HCT116 (cell line): ENCODE results near the gene ARHGAP36. TPM values are rescaled to one million over a fixed set of nuclear protein-coding genes. Genes with fewer than 3 reads are reported as not detected.

ENCODE experiments used
- ATAC-seq: fragments of 200-7000 bp; cut with Tn5 transposase; 2 replicates; pipeline ENCODE4 v1.9.1; 2020; ENCODE audit warnings: mild to moderate bottlenecking, moderate library complexity
- BruUV-seq: library from RNA; stranded (reverse); fragments of 400-500 nt; replicated peaks from 2 replicates; lab custom pipeline; 2021; lab: Mats Ljungman, UMichigan
- CTCF ChIA-PET: fragments of 300-600 bp; sonication (Branson Sonifier 250); formaldehyde crosslinking; loops from one replicate; lab custom pipeline; 2021; ENCODE audit warnings: antibody characterized with exemption; lab: Charles Lee
- POLR2A ChIA-PET: fragments of 300-600, 350-600 bp; sonication (Branson Sonifier 250); formaldehyde crosslinking; loops from one replicate; lab custom pipeline; 2021; ENCODE audit warnings: antibody characterized with exemption; lab: Charles Lee
- RAD21 ChIA-PET, 2 experiments: fragments of 300-600 bp; sonication (Branson Sonifier 250); formaldehyde crosslinking; loops; one replicate each; lab custom pipeline; 2023; ENCODE audit warnings: low total read pairs in 2 of 2; ENCODE audit not compliant: uncharacterized antibody in 2 of 2, unreplicated experiment in 2 of 2, low non-redundant PET in 1 of 2; lab: Charles Lee
- DNase-seq: peaks from one replicate; pipeline ENCODE4 v3.0.0-alpha.2; 2010; ENCODE audit warnings: low read depth, low spot score
- H2AFZ ChIP-seq: fragments of 200-600 bp; shearing (Covaris generic), sonication (generic); 2 replicates; pipeline ENCODE4 v1.6.1; 2017; ENCODE audit warnings: low read depth, mixed run types, mixed read lengths, antibody characterized with exemption, low read length; ENCODE audit not compliant: poor library complexity, severe bottlenecking
- H3K27ac ChIP-seq: 2 replicates; pipeline ENCODE4 v1.5.1; 2012; ENCODE audit warnings: low read depth, low read length
- H3K27me3 ChIP-seq: fragments of 200-600 bp; sonication (generic); 2 replicates; pipeline ENCODE4 v1.6.1; 2016; ENCODE audit warnings: mixed run types, low read length, mixed read lengths; ENCODE audit not compliant: insufficient read depth
- H3K36me3 ChIP-seq, 2 experiments: fragments of 200-500 bp in 1 of 2; fragments of 200-600 bp in 1 of 2; sonication (Bioruptor generic) in 1 of 2; sonication (generic) in 1 of 2; 2 replicates each; pipeline versions ENCODE4 v1.5.1 to v1.6.1; 2014 to 2016; ENCODE audit warnings: low read length in 2 of 2, inconsistent platforms in 1 of 2, mixed read lengths in 1 of 2, mixed run types in 1 of 2; ENCODE audit not compliant: insufficient read depth in 2 of 2, control insufficient read depth in 1 of 2
- H3K4me1 ChIP-seq, 2 experiments: fragments of 200-600 bp in 1 of 2; sonication (generic) in 1 of 2; 2 replicates each; pipeline versions ENCODE4 v1.5.1 to v1.6.1; 2012 to 2017; ENCODE audit warnings: low read length in 2 of 2, inconsistent platforms in 1 of 2, mild to moderate bottlenecking in 1 of 2, mixed read lengths in 1 of 2, mixed run types in 1 of 2, moderate library complexity in 1 of 2; ENCODE audit not compliant: insufficient read depth in 2 of 2, control insufficient read depth in 1 of 2
- H3K4me2 ChIP-seq: fragments of 200-600 bp; sonication (generic); 2 replicates; pipeline ENCODE4 v1.6.1; 2017; ENCODE audit warnings: mixed run types, low read length, mixed read lengths
- H3K4me3 ChIP-seq, 2 experiments: fragments of 200-600 bp in 1 of 2; sonication (generic) in 1 of 2; replicated peaks in 1 of 2; 2 replicates each; pipeline ENCODE4 v1.5.1; 2011 to 2016; ENCODE audit warnings: low read length in 2 of 2, control low read depth in 1 of 2, low read depth in 1 of 2, mild to moderate bottlenecking in 1 of 2, mixed read lengths in 1 of 2, mixed run types in 1 of 2
- H3K79me2 ChIP-seq: fragments of 200-600 bp; sonication (generic); 2 replicates; pipeline ENCODE4 v1.6.1; 2017; ENCODE audit warnings: mild to moderate bottlenecking, mixed run types, low read length, moderate library complexity, mixed read lengths; ENCODE audit not compliant: insufficient read depth
- H3K9ac ChIP-seq: fragments of 200-600 bp; sonication (generic); 2 replicates; pipeline ENCODE4 v1.6.1; 2016; ENCODE audit warnings: low read length, mixed read lengths
- H3K9me2 ChIP-seq: fragments of 200-600 bp; sonication (generic), shearing (Covaris generic); 2 replicates; pipeline ENCODE4 v1.6.1; 2017; ENCODE audit warnings: mixed run types, mild to moderate bottlenecking, moderate library complexity; ENCODE audit not compliant: insufficient read depth
- H3K9me3 ChIP-seq, 2 experiments: fragments of 200-500 bp in 1 of 2; fragments of 200-600 bp in 1 of 2; sonication (Bioruptor generic) in 1 of 2; sonication (generic) in 1 of 2; 2 replicates each; pipeline ENCODE4 v1.6.1; 2014 to 2017; ENCODE audit warnings: low read length in 2 of 2, mixed read lengths in 2 of 2, inconsistent platforms in 1 of 2, low read depth in 1 of 2, mild to moderate bottlenecking in 1 of 2, mixed run types in 1 of 2, moderate library complexity in 1 of 2; ENCODE audit not compliant: control insufficient read depth in 1 of 2, insufficient read depth in 1 of 2
- H4K20me1 ChIP-seq: fragments of 200-600 bp; sonication (generic), shearing (Covaris generic); 2 replicates; pipeline ENCODE4 v1.6.1; 2017; ENCODE audit warnings: mixed run types, mild to moderate bottlenecking, moderate library complexity; ENCODE audit not compliant: insufficient read depth
- CBX3 ChIP-seq: IDR thresholded peaks from 2 replicates; pipeline ENCODE4 v1.6.1; 2012; ENCODE audit warnings: low read depth
- EGR1 ChIP-seq: IDR thresholded peaks from 2 replicates; pipeline ENCODE4 v1.6.1; 2012; ENCODE audit warnings: low read depth
- EZH2 ChIP-seq: fragments of 200-600 bp; sonication (generic); IDR thresholded peaks from 2 replicates; pipeline ENCODE4 v1.6.1; 2017; ENCODE audit warnings: antibody characterized with exemption, mixed run types
- EZH2phosphoT487 ChIP-seq: fragments of 200-600 bp; IDR thresholded peaks from 2 replicates; pipeline ENCODE4 v1.6.1; 2018; ENCODE audit warnings: antibody characterized with exemption, borderline replicate concordance
- FOSL1 ChIP-seq: IDR thresholded peaks from 2 replicates; pipeline ENCODE4 v1.6.1; 2012; ENCODE audit warnings: low read depth
- POLR2AphosphoS5 ChIP-seq: IDR thresholded peaks from 2 replicates; pipeline ENCODE4 v1.6.1; 2011; ENCODE audit warnings: mild to moderate bottlenecking, low read depth, low read length, moderate library complexity
- SIN3A ChIP-seq: IDR thresholded peaks from 2 replicates; pipeline ENCODE4 v1.6.1; 2012; ENCODE audit warnings: low read depth
- SP1 ChIP-seq: IDR thresholded peaks from 2 replicates; pipeline ENCODE4 v1.6.1; 2012; ENCODE audit warnings: low read depth
- SRF ChIP-seq: IDR thresholded peaks from 2 replicates; pipeline ENCODE4 v1.6.1; 2012; ENCODE audit warnings: low read depth
- ZNF274 ChIP-seq: fragments of 200-500 bp; sonication (Bioruptor generic); IDR thresholded peaks from 2 replicates; pipeline ENCODE4 v1.6.1; 2014; ENCODE audit warnings: mild to moderate bottlenecking, low read depth, low read length, inconsistent platforms
- intact Hi-C: fragments of 100-400 bp; cut with micrococcal nuclease; formaldehyde crosslinking; loops from 2 replicates; pipeline ENCODE4 v1.10.0; 2022
- total RNA-seq: library from RNA; stranded (reverse); gene quantifications from one replicate; pipeline ENCODE4 v1.2.1, GENCODE V29; 2021; ENCODE audit not compliant: unreplicated experiment
- TF ChIP-seq, protein P1 (sequence below), 3 experiments: fragments of 200-600 bp in 1 of 3; sonication (generic) in 1 of 3; IDR thresholded peaks in 2 of 3; conservative IDR thresholded peaks in 1 of 3; 2 replicates each; pipeline ENCODE4 v1.5.1; 2012 to 2017; ENCODE audit warnings: low read depth in 2 of 3, low read length in 2 of 3, antibody characterized with exemption in 1 of 3, borderline replicate concordance in 1 of 3, control low read depth in 1 of 3, mild to moderate bottlenecking in 1 of 3, mixed read lengths in 1 of 3, mixed run types in 1 of 3, moderate library complexity in 1 of 3; ENCODE audit not compliant: insufficient read depth in 1 of 3
- TF ChIP-seq, protein P2 (sequence below): IDR thresholded peaks from 2 replicates; pipeline ENCODE4 v1.6.1; 2012; ENCODE audit warnings: low read depth
- TF ChIP-seq, protein P3 (sequence below): IDR thresholded peaks from 2 replicates; pipeline ENCODE4 v1.6.1; 2011; ENCODE audit warnings: mild to moderate bottlenecking, low read length, moderate library complexity; ENCODE audit not compliant: insufficient replicate concordance; ENCODE audit errors: extremely low read depth

Gene ARHGAP36
- total RNA-seq, 1 experiment from 2014 or later, result not detected

DNA sequence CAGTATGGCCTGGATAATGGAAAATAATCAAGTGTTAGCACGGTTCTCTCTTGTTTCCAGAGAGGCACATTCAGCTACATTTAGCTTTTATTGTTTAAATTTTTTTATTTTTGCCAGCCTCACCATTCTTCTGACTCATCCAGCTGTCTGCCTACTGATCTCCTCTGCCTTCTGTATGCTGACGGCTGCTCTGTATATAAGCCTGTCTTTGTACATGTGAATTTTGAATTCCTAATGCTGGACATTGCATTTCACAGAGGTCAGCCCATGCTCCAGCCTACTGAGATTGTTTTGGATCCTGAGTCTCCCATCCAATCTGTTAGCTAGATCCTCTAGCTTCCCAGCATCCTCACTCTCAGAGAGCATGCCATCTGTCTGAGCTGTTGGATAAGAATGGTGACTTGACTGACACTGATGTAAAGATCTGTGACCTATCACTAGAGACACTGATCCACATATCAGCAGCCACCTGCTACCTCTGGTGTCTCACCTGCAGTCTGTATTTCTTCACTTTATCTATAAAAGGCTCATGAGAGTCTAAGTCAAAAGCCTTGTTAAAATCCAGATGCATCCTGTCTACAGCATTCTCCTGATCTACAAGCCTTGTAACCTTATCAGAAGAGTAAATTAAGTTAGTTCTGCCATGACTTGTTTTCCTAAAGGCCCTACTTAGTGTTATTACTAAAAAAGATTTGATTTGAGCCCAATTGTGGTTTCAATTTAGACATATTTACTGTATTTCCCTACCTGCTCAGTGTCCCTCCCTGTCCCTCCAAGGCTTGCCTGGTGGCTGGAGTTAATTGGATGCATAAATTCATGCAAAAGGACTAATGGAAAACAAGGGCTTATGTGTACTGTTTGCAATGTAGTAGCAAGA, 25.6 kb upstream of the ARHGAP36 start:
- H3K27ac ChIP-seq, result no peak overlapping the region
- no peaks in the 10 kb centered on the region for H3K9me2 ChIP-seq
- H3K27me3 ChIP-seq, result peaks cover 2% of the 10 kb centered on the region; the same call in 1 of the 2 replicates
- H4K20me1 ChIP-seq, result no peaks in the 10 kb centered on the region
- DNase-seq, result no peak
- H3K4me1 ChIP-seq, result no peaks in the 10 kb centered on the region
- RAD21 ChIA-PET, result no interaction called here
- H3K9me3 ChIP-seq, result no peaks in the 10 kb centered on the region
- CTCF ChIA-PET, result no interaction called here
- no peak for TF ChIP-seq EZH2
- no peak for TF ChIP-seq ZNF274
- no peak for TF ChIP-seq CBX3
- TF ChIP-seq, protein P1, sequence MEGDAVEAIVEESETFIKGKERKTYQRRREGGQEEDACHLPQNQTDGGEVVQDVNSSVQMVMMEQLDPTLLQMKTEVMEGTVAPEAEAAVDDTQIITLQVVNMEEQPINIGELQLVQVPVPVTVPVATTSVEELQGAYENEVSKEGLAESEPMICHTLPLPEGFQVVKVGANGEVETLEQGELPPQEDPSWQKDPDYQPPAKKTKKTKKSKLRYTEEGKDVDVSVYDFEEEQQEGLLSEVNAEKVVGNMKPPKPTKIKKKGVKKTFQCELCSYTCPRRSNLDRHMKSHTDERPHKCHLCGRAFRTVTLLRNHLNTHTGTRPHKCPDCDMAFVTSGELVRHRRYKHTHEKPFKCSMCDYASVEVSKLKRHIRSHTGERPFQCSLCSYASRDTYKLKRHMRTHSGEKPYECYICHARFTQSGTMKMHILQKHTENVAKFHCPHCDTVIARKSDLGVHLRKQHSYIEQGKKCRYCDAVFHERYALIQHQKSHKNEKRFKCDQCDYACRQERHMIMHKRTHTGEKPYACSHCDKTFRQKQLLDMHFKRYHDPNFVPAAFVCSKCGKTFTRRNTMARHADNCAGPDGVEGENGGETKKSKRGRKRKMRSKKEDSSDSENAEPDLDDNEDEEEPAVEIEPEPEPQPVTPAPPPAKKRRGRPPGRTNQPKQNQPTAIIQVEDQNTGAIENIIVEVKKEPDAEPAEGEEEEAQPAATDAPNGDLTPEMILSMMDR (IDR thresholded peaks at IDR 0.05 in 2 of 3, conservative IDR thresholded peaks at IDR 0.05 in 1 of 3; ENCODE audit: borderline replicate concordance in 1 of 3, insufficient read depth in 1 of 3, low read depth in 2 of 3, low read length in 2 of 3), result no peak
- no peak for TF ChIP-seq SRF
- no peak for TF ChIP-seq FOSL1
- TF ChIP-seq, protein P2, sequence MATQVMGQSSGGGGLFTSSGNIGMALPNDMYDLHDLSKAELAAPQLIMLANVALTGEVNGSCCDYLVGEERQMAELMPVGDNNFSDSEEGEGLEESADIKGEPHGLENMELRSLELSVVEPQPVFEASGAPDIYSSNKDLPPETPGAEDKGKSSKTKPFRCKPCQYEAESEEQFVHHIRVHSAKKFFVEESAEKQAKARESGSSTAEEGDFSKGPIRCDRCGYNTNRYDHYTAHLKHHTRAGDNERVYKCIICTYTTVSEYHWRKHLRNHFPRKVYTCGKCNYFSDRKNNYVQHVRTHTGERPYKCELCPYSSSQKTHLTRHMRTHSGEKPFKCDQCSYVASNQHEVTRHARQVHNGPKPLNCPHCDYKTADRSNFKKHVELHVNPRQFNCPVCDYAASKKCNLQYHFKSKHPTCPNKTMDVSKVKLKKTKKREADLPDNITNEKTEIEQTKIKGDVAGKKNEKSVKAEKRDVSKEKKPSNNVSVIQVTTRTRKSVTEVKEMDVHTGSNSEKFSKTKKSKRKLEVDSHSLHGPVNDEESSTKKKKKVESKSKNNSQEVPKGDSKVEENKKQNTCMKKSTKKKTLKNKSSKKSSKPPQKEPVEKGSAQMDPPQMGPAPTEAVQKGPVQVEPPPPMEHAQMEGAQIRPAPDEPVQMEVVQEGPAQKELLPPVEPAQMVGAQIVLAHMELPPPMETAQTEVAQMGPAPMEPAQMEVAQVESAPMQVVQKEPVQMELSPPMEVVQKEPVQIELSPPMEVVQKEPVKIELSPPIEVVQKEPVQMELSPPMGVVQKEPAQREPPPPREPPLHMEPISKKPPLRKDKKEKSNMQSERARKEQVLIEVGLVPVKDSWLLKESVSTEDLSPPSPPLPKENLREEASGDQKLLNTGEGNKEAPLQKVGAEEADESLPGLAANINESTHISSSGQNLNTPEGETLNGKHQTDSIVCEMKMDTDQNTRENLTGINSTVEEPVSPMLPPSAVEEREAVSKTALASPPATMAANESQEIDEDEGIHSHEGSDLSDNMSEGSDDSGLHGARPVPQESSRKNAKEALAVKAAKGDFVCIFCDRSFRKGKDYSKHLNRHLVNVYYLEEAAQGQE, result no peak
- no peak for TF ChIP-seq EZH2phosphoT487
- TF ChIP-seq POLR2AphosphoS5, result no peak
- no peak for TF ChIP-seq EGR1
- TF ChIP-seq, protein P3, sequence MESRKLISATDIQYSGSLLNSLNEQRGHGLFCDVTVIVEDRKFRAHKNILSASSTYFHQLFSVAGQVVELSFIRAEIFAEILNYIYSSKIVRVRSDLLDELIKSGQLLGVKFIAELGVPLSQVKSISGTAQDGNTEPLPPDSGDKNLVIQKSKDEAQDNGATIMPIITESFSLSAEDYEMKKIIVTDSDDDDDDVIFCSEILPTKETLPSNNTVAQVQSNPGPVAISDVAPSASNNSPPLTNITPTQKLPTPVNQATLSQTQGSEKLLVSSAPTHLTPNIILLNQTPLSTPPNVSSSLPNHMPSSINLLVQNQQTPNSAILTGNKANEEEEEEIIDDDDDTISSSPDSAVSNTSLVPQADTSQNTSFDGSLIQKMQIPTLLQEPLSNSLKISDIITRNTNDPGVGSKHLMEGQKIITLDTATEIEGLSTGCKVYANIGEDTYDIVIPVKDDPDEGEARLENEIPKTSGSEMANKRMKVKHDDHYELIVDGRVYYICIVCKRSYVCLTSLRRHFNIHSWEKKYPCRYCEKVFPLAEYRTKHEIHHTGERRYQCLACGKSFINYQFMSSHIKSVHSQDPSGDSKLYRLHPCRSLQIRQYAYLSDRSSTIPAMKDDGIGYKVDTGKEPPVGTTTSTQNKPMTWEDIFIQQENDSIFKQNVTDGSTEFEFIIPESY, result no peak
- TF ChIP-seq SP1, result no peak
- TF ChIP-seq SIN3A, result no peak
- no peak overlapping the region for H3K9ac ChIP-seq
- no peak overlapping the region for H3K4me3 ChIP-seq
- BruUV-seq, result no TSS peak
- H2AFZ ChIP-seq, result no peak overlapping the region
- ATAC-seq, result no peak
- no peak overlapping the region for H3K4me2 ChIP-seq
- intact Hi-C loops, result no loop called here
- H3K36me3 ChIP-seq, result no peaks in the 10 kb centered on the region
- no peaks in the 10 kb centered on the region for H3K79me2 ChIP-seq
- POLR2A ChIA-PET, result no interaction called here
